Fibroblast of lung (primary cell): ENCODE results near the gene DAPK3. TPM values are rescaled to one million over a fixed set of nuclear protein-coding genes. Genes with fewer than 3 reads are reported as not detected.

Experiments
- DNase-seq, 2 donors: peaks; one replicate each; pipeline versions ENCODE4 v3.0.0 to v3.0.0-alpha.2; 2010; ENCODE audit warnings: low read depth in 2 of 2
- H2AFZ ChIP-seq: 2 replicates; pipeline ENCODE4 v1.5.1; 2012; ENCODE audit warnings: low read length, control low read depth, inconsistent platforms
- H3K27ac ChIP-seq: 2 replicates; pipeline ENCODE4 v1.5.1; 2011; ENCODE audit warnings: low read length, control low read depth; ENCODE audit not compliant: insufficient read depth
- H3K27me3 ChIP-seq: 2 replicates; pipeline ENCODE4 v1.5.1; 2011; ENCODE audit warnings: mild to moderate bottlenecking, low read length; ENCODE audit not compliant: control insufficient read depth, insufficient read depth
- H3K36me3 ChIP-seq: 2 replicates; pipeline ENCODE4 v1.5.1; 2011; ENCODE audit warnings: low read length; ENCODE audit not compliant: control insufficient read depth, insufficient read depth
- H3K4me1 ChIP-seq: 2 replicates; pipeline ENCODE4 v1.5.1; 2011; ENCODE audit warnings: low read length; ENCODE audit not compliant: control insufficient read depth, insufficient read depth; ENCODE audit errors: extremely low read depth
- H3K4me2 ChIP-seq: 2 replicates; pipeline ENCODE4 v1.5.1; 2011; ENCODE audit warnings: low read length, control low read depth; ENCODE audit not compliant: insufficient read depth; ENCODE audit errors: extremely low read depth
- H3K4me3 ChIP-seq, 4 experiments: fragments of 200-600 bp in 1 of 4; sonication (generic) in 1 of 4; replicated peaks in 1 of 4; 2 replicates each; pipeline ENCODE4 v1.5.1; 2011 to 2016; ENCODE audit warnings: low read length in 4 of 4, low read depth in 3 of 4, mild to moderate bottlenecking in 3 of 4, control low read depth in 2 of 4, inconsistent platforms in 1 of 4, mixed read lengths in 1 of 4; ENCODE audit not compliant: insufficient read depth in 1 of 4; ENCODE audit errors: control extremely low read depth in 1 of 4
- H3K79me2 ChIP-seq: 2 replicates; pipeline ENCODE4 v1.5.1; 2012; ENCODE audit warnings: mild to moderate bottlenecking, low read length, inconsistent platforms; ENCODE audit not compliant: control insufficient read depth, insufficient read depth
- H3K9ac ChIP-seq: 2 replicates; pipeline ENCODE4 v1.5.1; 2011; ENCODE audit warnings: mild to moderate bottlenecking, low read length, control low read depth; ENCODE audit not compliant: insufficient read depth
- H3K9me3 ChIP-seq: 2 replicates; pipeline ENCODE4 v1.5.1; 2012; ENCODE audit warnings: low read depth, low read length; ENCODE audit not compliant: control insufficient read depth, insufficient read depth
- H4K20me1 ChIP-seq: 2 replicates; pipeline ENCODE4 v1.5.1; 2011; ENCODE audit warnings: low read length; ENCODE audit not compliant: control insufficient read depth, insufficient read depth; ENCODE audit errors: extremely low read depth
- EZH2 ChIP-seq: IDR thresholded peaks from 2 replicates; pipeline ENCODE4 v1.5.1; 2012; ENCODE audit warnings: low read length, control low read depth, mild to moderate bottlenecking; ENCODE audit errors: missing control alignments
- polyA plus RNA-seq, 2 donors: library from polyadenylated mRNA; depleted of rRNA in 1 of 2; stranded (reverse) in 1 of 2; unstranded in 1 of 2; fragments of >200 nt; gene quantifications; 2 replicates each; pipeline ENCODE4 v1.2.1, GENCODE V29; 2011 to 2012; ENCODE audit warnings: missing spikeins in 1 of 2
- total RNA-seq: library from RNA; depleted of rRNA; stranded (reverse); fragments of >200 nt; gene quantifications from 2 replicates; pipeline ENCODE4 v1.2.1, GENCODE V29; 2014
- TF ChIP-seq, protein P1 (sequence below), 2 donors: IDR thresholded peaks in 1 of 2; conservative IDR thresholded peaks in 1 of 2; 1 replicate in 1 of 2; 2 replicates in 1 of 2; pipeline ENCODE4 v1.5.1; 2011 to 2012; ENCODE audit warnings: low read length in 2 of 2, control low read depth in 1 of 2, inconsistent platforms in 1 of 2, low read depth in 1 of 2, mild to moderate bottlenecking in 1 of 2

The DAPK3 gene
- total and polyA plus RNA-seq, 2 donors (not counting 1 experiment from before 2014, with no cell fraction given) = 69.8 to 114 TPM

DNA sequence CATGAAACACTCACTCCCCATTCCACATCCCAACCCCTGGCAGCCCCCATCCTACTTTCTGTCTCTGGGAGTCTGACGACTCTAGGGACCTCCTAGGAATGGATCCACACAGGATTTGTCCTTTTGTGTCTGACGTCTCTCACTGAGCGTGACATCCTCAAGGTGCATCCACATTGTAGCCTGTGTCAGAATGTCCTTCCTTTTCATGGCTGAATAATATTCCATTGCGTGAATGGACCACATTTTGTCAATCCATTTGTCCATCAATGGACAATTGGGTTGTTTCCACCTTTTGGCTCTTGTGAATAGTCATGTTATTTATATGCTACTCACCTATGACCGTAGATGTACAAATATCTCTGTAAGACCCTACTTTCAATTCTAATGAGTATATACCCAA, 54.9 kb downstream of the DAPK3 start:
- no peak overlapping the region for H3K27ac ChIP-seq
- no peak overlapping the region for H3K4me2 ChIP-seq
- H3K4me3 ChIP-seq = no peak overlapping the region
- no peak for DNase-seq
- H3K9me3 ChIP-seq = no peaks in the 10 kb centered on the region
- no peaks in the 10 kb centered on the region for H3K36me3 ChIP-seq
- H4K20me1 ChIP-seq = no peaks in the 10 kb centered on the region
- H2AFZ ChIP-seq = no peak overlapping the region
- H3K4me1 ChIP-seq = no peaks in the 10 kb centered on the region
- no peak overlapping the region for H3K9ac ChIP-seq
- no peaks in the 10 kb centered on the region for H3K27me3 ChIP-seq
- no peaks in the 10 kb centered on the region for H3K79me2 ChIP-seq
- TF ChIP-seq, protein P1, sequence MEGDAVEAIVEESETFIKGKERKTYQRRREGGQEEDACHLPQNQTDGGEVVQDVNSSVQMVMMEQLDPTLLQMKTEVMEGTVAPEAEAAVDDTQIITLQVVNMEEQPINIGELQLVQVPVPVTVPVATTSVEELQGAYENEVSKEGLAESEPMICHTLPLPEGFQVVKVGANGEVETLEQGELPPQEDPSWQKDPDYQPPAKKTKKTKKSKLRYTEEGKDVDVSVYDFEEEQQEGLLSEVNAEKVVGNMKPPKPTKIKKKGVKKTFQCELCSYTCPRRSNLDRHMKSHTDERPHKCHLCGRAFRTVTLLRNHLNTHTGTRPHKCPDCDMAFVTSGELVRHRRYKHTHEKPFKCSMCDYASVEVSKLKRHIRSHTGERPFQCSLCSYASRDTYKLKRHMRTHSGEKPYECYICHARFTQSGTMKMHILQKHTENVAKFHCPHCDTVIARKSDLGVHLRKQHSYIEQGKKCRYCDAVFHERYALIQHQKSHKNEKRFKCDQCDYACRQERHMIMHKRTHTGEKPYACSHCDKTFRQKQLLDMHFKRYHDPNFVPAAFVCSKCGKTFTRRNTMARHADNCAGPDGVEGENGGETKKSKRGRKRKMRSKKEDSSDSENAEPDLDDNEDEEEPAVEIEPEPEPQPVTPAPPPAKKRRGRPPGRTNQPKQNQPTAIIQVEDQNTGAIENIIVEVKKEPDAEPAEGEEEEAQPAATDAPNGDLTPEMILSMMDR (conservative IDR thresholded peaks at IDR 0.05 in 1 of 2, IDR thresholded peaks at IDR 0.05 in 1 of 2; ENCODE audit: low read depth in 1 of 2, low read length in 2 of 2) = no peak
- TF ChIP-seq EZH2 = no peak

DNA sequence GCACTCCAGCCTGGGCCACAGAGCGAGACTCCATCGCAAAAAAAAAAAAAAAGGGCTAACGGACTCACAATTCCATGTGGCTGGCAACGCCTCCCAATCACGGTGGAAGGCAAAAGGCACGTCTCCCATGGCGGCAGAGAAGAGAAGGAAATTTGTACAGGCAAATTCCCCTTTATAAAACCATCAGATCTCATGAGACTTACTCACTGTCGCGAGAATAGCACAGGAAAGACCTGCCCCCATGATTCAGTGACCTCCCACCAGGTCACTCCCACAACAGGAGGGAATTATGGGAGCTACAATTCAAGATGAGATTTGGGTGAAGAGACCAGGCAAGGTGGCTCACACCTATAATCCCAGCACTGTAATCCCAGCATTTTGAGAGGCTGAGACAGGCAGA, 56.7 kb downstream of the DAPK3 start:
- Histone ChIP-seq H3K4me2 (no peak overlapping the region), H3K27me3 (no peaks in the 10 kb centered on the region), H3K79me2 (no peaks in the 10 kb centered on the region), H3K9ac (no peak overlapping the region), H2AFZ (no peak overlapping the region), H4K20me1 (no peaks in the 10 kb centered on the region), H3K27ac (no peak overlapping the region), H3K9me3 (peaks cover 1% of the 10 kb centered on the region), H3K36me3 (no peaks in the 10 kb centered on the region), H3K4me3 (no peak overlapping the region), H3K4me1 (no peaks in the 10 kb centered on the region)
- DNase-seq = no peak
- no peak for TF ChIP-seq EZH2
- TF ChIP-seq, protein P1 (conservative IDR thresholded peaks at IDR 0.05 in 1 of 2, IDR thresholded peaks at IDR 0.05 in 1 of 2; ENCODE audit: low read depth in 1 of 2, low read length in 2 of 2) = no peak

DNA sequence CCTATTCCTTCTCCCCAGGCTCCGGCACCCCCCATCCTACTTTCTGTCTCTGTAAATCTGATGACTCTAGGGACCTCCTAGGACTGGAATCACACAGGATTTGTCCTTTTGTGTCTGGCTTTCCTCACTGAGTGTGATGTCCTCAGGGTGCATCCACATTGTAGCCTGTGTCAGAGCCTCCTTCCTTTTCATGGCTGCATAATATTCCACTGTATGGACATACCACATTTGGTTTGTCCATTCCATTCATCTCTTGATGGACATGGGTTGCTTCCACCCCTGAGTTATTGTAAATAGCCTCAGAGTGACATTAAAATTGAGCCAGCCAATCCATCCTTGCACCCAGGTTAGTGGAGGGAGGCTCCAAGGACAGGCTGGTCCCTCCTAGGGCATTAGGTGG, 60.8 kb downstream of the DAPK3 start:
- Histone ChIP-seq H3K79me2 (no peaks in the 10 kb centered on the region), H2AFZ (no peak overlapping the region), H3K27me3 (no peaks in the 10 kb centered on the region), H3K27ac (no peak overlapping the region), H4K20me1 (no peaks in the 10 kb centered on the region), H3K4me2 (no peak overlapping the region), H3K4me3 (no peak overlapping the region), H3K4me1 (no peaks in the 10 kb centered on the region), H3K9me3 (peaks cover 1% of the 10 kb centered on the region), H3K9ac (no peak overlapping the region), H3K36me3 (no peaks in the 10 kb centered on the region)
- DNase-seq = no peak
- TF ChIP-seq, protein P1 (conservative IDR thresholded peaks at IDR 0.05 in 1 of 2, IDR thresholded peaks at IDR 0.05 in 1 of 2; ENCODE audit: low read depth in 1 of 2, low read length in 2 of 2) = no peak
- no peak for TF ChIP-seq EZH2

Other genes with a start within 250 kb of the DAPK3 start
- 21.8 and 22.3 TPM in 2 replicates for gene APBA3, start 209.4 kb downstream of the DAPK3 start, total RNA-seq
- gene APBA3, start 209.4 kb downstream of the DAPK3 start, polyA plus RNA-seq = 2.7 TPM in 2 replicates
- gene MRPL54, start 208.4 kb downstream of the DAPK3 start, total RNA-seq = 42.6 and 45.4 TPM in 2 replicates
- gene MRPL54, start 208.4 kb downstream of the DAPK3 start, polyA plus RNA-seq = 29.7 and 32.5 TPM in 2 replicates
- not detected in 2 replicates for gene RAX2, start 198.9 kb downstream of the DAPK3 start, total RNA-seq
- gene RAX2, start 198.9 kb downstream of the DAPK3 start, polyA plus RNA-seq = not detected in 2 replicates
- under 0.01 TPM in 1 of 2 replicates, not detected in the other for gene MATK, start 184.7 kb downstream of the DAPK3 start, total RNA-seq
- not detected in 2 replicates for gene MATK, start 184.7 kb downstream of the DAPK3 start, polyA plus RNA-seq
- gene ZFR2, start 102.1 kb downstream of the DAPK3 start, total RNA-seq = not detected in 2 replicates
- not detected in 2 replicates for gene ZFR2, start 102.1 kb downstream of the DAPK3 start, polyA plus RNA-seq
- gene ATCAY, start 90.4 kb downstream of the DAPK3 start, total RNA-seq = not detected in 2 replicates
- gene ATCAY, start 90.4 kb downstream of the DAPK3 start, polyA plus RNA-seq = 0.01 and 0.05 TPM in 2 replicates
- gene NMRK2, start 38.0 kb downstream of the DAPK3 start, total RNA-seq = not detected in 2 replicates
- gene NMRK2, start 38.0 kb downstream of the DAPK3 start, polyA plus RNA-seq = not detected in 2 replicates
- 2,646 and 3,813 TPM in 2 replicates for gene EEF2, start 14.4 kb upstream of the DAPK3 start, total RNA-seq
- gene EEF2, start 14.4 kb upstream of the DAPK3 start, polyA plus RNA-seq = 976 and 986 TPM in 2 replicates
- gene PIAS4, start 36.6 kb upstream of the DAPK3 start, total RNA-seq = 12.1 and 14.9 TPM in 2 replicates
- gene PIAS4, start 36.6 kb upstream of the DAPK3 start, polyA plus RNA-seq = 6.6 and 7.3 TPM in 2 replicates
- 11.8 and 17.7 TPM in 2 replicates for gene ZBTB7A, start 95.8 kb upstream of the DAPK3 start, total RNA-seq
- gene ZBTB7A, start 95.8 kb upstream of the DAPK3 start, polyA plus RNA-seq = 4.7 and 4.9 TPM in 2 replicates
- gene MAP2K2, start 153.0 kb upstream of the DAPK3 start, total RNA-seq = 159 and 177 TPM in 2 replicates
- 61.6 and 100 TPM in 2 replicates for gene MAP2K2, start 153.0 kb upstream of the DAPK3 start, polyA plus RNA-seq
- 0.17 TPM in 1 of 2 replicates, not detected in the other for gene CREB3L3, start 182.5 kb upstream of the DAPK3 start, total RNA-seq
- not detected in 2 replicates for gene CREB3L3, start 182.5 kb upstream of the DAPK3 start, polyA plus RNA-seq
- 9.2 and 10.0 TPM in 2 replicates for gene SIRT6, start 211.5 kb upstream of the DAPK3 start, total RNA-seq
- gene SIRT6, start 211.5 kb upstream of the DAPK3 start, polyA plus RNA-seq = 8.8 and 11.0 TPM in 2 replicates
- gene ANKRD24, start 211.6 kb upstream of the DAPK3 start, total RNA-seq = 2.3 and 2.6 TPM in 2 replicates
- gene ANKRD24, start 211.6 kb upstream of the DAPK3 start, polyA plus RNA-seq = 0.09 and 0.14 TPM in 2 replicates